Stimulated activated naive CD8-positive, alpha-beta T cell treated with anti-CD3 and anti-CD28 coated beads, Interleukin-15, Interleukin-2, amounts not matched to agents 100 ng/mL and 50 ng/mL, for 24 hours (primary cell): Measurements from ENCODE around the gene CDK17.
A peak's percentile ranks its signal among the peaks of the same experiment; 100 is the strongest.

ENCODE experiments used
- H3K27ac Mint-ChIP-seq: one replicate; pipeline ENCODE4 v1.8.0; 2021; ENCODE audit warnings: mild to moderate bottlenecking, mixed read lengths
- H3K27me3 Mint-ChIP-seq: one replicate; pipeline ENCODE4 v1.8.0; 2021; ENCODE audit warnings: mixed read lengths
- H3K36me3 Mint-ChIP-seq: one replicate; pipeline ENCODE4 v1.8.0; 2021; ENCODE audit warnings: low read depth, mixed read lengths
- H3K4me1 Mint-ChIP-seq: one replicate; pipeline ENCODE4 v1.8.0; 2021; ENCODE audit warnings: low read depth, mixed read lengths
- H3K4me3 Mint-ChIP-seq: one replicate; pipeline ENCODE4 v1.8.0; 2021; ENCODE audit warnings: mild to moderate bottlenecking, mixed read lengths
- H3K9me3 Mint-ChIP-seq: one replicate; pipeline ENCODE4 v1.8.0; 2021; ENCODE audit warnings: mixed read lengths

Gene CDK17

DNA sequence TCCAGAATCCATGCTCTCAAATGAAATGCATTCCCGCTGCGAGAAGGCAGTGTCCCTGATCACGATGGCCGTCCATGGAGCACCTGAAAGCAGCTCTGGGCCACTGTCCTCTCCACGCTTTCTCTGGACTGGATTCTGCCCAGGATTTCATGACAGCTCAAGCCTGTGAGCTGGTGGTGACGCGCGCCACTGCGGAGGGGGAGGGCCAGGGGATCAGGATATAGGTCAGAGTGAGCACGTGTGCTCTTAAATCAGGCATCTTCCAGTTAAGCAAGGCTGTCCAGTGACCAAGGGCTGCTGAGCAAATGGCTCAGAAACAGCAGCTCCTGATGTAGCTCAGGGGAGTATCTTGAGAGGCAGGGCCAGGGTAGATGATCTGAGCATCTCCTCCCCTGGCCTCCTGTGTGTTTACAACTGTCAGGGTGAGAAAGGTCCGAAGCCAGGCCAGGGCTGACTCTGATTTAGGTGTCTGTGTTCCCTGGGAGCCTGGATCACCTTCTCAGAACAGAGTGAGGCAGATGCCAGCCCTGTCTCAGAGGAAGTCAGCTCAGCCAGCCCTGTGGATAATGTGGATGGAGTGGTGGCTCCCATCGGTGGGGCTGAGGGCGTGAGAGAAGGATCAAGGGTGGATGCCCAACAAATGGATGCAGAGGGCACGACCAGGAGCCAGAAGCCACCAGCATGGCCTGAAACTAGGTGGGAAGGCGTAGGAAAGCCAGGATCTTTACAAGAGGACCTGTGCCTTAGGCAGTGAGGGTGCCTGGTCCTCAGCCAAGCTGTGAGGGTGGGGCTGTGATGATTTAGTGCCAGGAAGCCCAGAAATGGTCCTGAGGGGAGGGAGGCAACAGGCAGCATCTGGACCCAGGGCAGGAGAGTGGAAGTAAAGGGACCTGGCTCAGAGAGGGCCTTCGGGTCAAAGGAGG is 150.8 kb downstream of the CDK17 start:
- H3K4me3 Mint-ChIP-seq, result no peak overlapping the region
- H3K4me1 Mint-ChIP-seq, result peaks cover 36% of the 10 kb centered on the region
- peaks cover 57% of the 10 kb centered on the region for H3K36me3 Mint-ChIP-seq
- no peaks in the 10 kb centered on the region for H3K27me3 Mint-ChIP-seq
- peak overlapping the region; percentile 65 for H3K27ac Mint-ChIP-seq
- H3K9me3 Mint-ChIP-seq, result no peaks in the 10 kb centered on the region

DNA sequence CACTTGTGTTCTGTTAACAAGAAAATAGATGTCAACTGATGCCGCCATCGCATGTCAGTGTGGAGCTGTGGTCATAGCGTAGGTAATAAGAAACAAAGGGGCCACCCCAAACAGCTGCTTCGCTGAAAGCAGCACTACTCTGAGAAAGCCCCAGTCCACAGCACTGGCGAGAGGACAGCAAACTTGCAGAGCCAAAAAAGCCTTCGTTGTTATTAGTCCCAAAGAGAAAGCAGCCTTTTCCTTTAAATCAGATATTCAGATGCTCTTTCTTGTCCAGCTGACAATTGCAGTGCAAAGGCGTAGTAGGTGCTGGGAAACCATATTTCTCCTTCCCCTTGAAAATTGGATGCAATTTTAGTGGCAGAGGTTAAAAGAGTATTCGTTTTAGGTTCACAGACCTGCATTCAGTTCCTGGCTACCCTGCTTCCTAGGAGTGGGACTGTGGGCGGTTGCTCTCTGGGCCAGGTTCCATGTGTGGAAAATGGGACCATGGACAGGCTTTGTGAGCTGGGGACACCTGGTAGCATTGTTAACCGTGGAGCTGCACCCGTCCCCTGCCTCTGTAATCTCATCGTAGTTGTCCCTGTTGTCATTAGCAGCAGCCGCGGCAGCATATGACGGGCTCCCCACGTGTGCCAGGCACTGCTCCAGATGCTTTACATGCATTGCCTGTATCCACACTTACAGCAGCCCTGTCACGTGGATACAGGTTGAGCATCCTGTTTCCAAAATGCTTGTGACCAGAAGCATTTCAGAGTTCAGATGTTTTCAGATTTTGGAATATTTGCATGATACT is 151.9 kb downstream of the CDK17 start:
- H3K4me3 Mint-ChIP-seq, result no peak overlapping the region
- H3K4me1 Mint-ChIP-seq, result peaks cover 36% of the 10 kb centered on the region
- no peak overlapping the region for H3K27ac Mint-ChIP-seq
- peaks cover 55% of the 10 kb centered on the region for H3K36me3 Mint-ChIP-seq
- H3K27me3 Mint-ChIP-seq, result no peaks in the 10 kb centered on the region
- H3K9me3 Mint-ChIP-seq, result no peaks in the 10 kb centered on the region

DNA sequence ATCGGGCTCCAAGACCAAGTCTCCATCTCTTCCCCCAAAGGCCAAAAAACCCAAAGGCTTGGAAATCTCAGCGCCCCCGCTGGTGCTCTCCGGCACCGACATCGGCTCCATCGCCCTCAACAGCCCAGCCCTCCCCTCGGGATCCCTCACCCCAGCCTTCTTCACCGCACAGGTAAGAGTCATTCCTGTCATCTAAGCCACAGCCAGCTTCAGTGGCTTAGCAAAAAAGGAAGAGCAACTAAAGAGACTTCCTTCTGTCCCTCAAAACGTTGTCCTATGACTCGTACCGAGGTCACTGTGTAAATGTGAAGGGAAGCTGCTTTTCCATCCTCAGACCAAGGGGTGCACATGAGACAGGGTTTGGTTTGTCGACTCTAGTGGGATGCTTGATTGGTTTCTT is 152.7 kb downstream of the CDK17 start:
- no peak overlapping the region for H3K4me3 Mint-ChIP-seq

DNA sequence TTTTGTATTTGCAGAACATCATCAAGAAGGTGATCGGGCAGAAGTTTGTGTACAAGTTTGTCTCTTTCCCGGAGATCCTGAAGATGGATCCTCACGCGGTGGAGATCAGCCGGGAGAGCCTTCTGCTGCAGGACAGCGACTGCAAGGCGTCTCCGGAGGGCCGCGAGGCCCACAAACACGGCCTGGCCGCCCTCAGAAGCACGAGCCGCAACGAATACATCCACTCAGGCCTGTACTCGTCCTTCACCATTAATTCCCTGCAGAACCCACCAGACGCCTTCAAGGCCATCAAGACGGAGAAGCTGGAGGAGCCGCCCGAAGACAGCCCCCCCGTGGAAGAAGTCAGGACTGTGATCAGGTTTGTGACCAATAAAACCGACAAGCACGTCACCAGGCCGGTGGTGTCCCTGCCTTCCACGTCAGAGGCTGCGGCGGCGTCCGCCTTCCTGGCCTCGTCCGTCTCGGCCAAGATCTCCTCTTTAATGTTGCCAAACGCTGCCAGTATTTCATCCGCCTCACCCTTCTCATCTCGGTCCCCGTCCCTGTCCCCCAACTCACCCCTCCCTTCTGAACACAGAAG is 153.2 kb downstream of the CDK17 start:
- Mint-ChIP-seq H3K9me3 (no peaks in the 10 kb centered on the region), H3K4me3 (no peak overlapping the region), H3K4me1 (peaks cover 49% of the 10 kb centered on the region), H3K27me3 (no peaks in the 10 kb centered on the region), H3K27ac (peak overlapping the region; percentile 63), H3K36me3 (peaks cover 53% of the 10 kb centered on the region)

More for the DNA sequence above, 152.7 kb downstream of the CDK17 start:
- Mint-ChIP-seq H3K4me1 (peaks cover 44% of the 10 kb centered on the region), H3K36me3 (peaks cover 59% of the 10 kb centered on the region), H3K27me3 (no peaks in the 10 kb centered on the region), H3K9me3 (no peaks in the 10 kb centered on the region), H3K27ac (peak overlapping the region; percentile 63)

DNA sequence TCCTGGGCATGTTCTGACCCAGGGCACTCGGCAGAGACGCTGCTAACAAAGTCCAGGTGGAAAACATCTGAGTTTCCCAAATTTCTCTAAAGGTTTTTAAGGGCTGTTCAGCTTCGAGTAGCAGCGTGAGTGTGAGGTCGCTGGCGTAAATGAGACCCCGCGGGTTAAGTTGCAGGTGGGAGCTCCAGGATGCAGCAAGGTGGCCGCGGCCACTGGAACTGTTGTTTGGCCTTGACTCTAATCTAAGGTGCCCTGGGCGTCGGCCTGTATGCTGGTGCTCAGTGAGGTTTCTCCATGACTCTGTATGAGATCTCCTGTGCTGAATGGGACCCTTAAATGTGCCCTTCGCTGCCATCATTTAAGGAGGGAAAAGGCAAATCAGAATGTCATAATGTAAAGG is 155.4 kb downstream of the CDK17 start:
- Mint-ChIP-seq H3K36me3 (peaks cover 49% of the 10 kb centered on the region), H3K4me3 (no peak overlapping the region), H3K27ac (no peak overlapping the region), H3K9me3 (no peaks in the 10 kb centered on the region), H3K27me3 (no peaks in the 10 kb centered on the region), H3K4me1 (peaks cover 49% of the 10 kb centered on the region)

DNA sequence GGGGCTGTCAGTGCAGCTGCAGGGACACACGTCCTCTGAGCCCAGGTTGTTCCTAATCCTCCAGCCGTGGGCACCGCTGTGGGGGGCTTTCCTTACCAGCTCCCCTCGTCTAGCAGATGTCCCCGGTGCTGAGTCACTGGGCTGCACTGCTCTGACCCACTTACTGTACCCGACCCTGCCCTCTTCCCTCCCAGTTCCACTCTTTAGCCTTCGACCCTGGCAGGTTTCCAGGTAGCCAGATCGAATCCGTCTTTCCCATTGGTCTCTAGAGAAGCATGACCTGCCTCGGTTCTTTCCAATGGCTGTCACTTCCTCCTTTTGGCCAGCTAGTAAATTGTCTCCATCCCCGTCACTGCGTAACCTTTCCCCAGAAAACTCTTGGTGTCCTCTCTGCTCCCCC is 157.6 kb downstream of the CDK17 start:
- Mint-ChIP-seq H3K9me3 (no peaks in the 10 kb centered on the region), H3K27me3 (no peaks in the 10 kb centered on the region), H3K4me1 (peaks cover 46% of the 10 kb centered on the region), H3K4me3 (no peak overlapping the region), H3K27ac (peak overlapping the region; percentile 17), H3K36me3 (peaks cover 42% of the 10 kb centered on the region)

DNA sequence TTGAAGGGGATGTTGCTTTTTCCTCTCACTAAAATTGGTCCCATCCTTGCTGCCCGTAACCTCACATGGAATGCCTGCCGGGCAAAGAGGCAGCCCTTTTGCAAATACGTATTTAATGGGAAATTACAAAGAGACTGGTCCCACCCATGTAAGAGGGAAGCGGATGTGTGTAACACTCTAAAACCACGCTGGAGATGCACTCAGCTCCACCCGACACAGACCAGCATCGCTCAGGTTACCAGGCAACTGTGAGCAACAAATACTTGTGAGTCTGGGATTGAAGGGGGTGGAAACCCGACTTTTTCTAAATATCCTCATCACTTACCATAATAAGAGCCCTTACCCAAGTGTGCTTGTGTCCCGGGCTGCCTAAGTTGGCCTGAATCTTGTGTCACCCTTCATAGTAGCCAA is 158.4 kb downstream of the CDK17 start:
- H3K4me1 Mint-ChIP-seq, result peaks cover 46% of the 10 kb centered on the region
- peak overlapping the region; percentile 59 for H3K27ac Mint-ChIP-seq
- peaks cover 36% of the 10 kb centered on the region for H3K36me3 Mint-ChIP-seq
- no peaks in the 10 kb centered on the region for H3K27me3 Mint-ChIP-seq
- no peaks in the 10 kb centered on the region for H3K9me3 Mint-ChIP-seq
- H3K4me3 Mint-ChIP-seq, result peak overlapping the region; percentile 30

DNA sequence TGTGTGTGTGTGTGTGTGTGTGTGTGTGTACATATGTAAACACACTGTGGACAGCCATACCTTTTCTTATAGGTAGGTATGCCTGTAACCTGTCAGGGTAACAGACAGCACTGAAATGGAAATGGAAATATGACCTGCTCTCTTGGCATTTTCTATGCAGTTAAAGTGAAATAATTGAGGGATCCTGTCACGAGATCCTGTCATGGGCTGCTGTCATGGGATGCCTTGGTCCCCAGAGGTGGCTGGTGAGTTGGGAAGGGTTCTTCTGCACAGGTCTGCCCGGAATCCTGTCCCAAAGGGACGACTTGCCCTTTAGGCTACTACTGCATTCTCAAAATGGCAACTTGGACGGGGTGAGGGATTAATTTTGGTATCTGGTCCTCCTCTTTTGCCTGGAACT is 158.8 kb downstream of the CDK17 start:
- H3K36me3 Mint-ChIP-seq, result peaks cover 32% of the 10 kb centered on the region
- H3K4me1 Mint-ChIP-seq, result peaks cover 46% of the 10 kb centered on the region
- peak overlapping the region; percentile 59 for H3K27ac Mint-ChIP-seq
- H3K9me3 Mint-ChIP-seq, result no peaks in the 10 kb centered on the region
- H3K27me3 Mint-ChIP-seq, result no peaks in the 10 kb centered on the region
- peak overlapping the region; percentile 30 for H3K4me3 Mint-ChIP-seq

DNA sequence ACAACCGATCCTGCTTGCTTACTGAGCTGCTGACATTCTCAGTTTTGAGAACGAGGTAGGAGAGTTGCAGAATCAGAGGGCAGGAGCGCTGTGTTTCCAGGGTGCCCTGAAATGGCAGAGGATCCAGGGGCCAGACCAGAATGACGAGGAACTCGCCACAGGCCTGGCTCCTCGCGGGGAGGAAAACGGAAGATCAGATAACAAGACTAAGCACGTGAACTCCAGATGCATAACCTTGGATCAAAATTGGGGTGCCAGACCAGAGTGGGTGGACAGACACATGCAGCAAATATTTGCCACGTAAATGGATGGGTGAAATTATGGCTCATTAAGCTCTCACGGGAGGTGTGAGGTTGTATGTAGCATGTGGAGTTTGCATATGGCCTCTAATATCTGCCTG is 159.6 kb downstream of the CDK17 start:
- Mint-ChIP-seq H3K4me1 (peaks cover 54% of the 10 kb centered on the region), H3K36me3 (peaks cover 36% of the 10 kb centered on the region), H3K27ac (peak overlapping the region; percentile 17), H3K27me3 (no peaks in the 10 kb centered on the region), H3K4me3 (no peak overlapping the region), H3K9me3 (no peaks in the 10 kb centered on the region)

DNA sequence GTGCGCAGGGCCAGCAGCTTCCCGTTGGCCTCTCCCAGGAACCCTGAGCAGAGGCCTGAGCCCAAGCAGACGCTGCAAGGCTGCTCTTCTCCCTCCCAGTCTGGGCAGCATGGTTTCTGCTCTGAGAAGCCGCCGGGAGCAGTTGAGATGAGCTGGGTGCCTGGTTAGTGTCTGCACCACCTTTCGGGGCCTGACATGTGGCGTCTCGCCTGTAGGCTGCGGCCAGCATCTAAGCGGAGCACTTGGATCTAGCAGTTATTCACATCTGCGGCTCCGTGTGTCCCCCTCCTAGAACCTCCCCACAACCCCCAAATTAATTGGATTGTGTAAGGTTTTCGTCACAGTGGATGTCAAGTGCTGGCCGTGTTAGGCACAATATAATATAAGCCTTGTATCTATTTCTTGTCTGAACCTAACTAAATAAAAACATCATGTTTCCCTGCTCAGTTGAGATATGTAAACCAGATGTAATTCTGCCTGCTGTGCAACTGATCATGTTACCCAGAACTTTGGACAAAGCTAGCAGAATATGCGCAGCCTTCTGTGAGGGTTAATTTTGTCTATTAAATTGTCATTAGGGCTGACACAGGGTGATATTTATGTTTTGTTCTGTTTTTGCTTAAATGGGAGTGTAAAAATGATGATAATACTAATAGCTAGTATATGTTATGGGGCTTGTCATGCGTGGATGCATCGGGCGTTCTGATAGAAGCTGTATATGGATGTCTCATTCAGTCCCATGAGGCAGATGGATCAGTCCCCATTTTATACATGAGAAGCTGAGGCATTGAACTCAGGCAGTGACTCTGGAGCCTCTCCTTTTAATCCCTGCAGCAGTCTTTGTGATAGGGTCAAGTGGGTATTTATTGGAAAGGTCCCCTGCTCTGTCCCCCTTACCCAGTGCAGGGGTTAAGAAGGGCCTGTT is 160.3 kb downstream of the CDK17 start:
- Mint-ChIP-seq H3K27me3 (no peaks in the 10 kb centered on the region), H3K36me3 (peaks cover 43% of the 10 kb centered on the region), H3K9me3 (no peaks in the 10 kb centered on the region), H3K4me1 (peaks cover 61% of the 10 kb centered on the region), H3K27ac (peak overlapping the region; percentile 17), H3K4me3 (no peak overlapping the region)

DNA sequence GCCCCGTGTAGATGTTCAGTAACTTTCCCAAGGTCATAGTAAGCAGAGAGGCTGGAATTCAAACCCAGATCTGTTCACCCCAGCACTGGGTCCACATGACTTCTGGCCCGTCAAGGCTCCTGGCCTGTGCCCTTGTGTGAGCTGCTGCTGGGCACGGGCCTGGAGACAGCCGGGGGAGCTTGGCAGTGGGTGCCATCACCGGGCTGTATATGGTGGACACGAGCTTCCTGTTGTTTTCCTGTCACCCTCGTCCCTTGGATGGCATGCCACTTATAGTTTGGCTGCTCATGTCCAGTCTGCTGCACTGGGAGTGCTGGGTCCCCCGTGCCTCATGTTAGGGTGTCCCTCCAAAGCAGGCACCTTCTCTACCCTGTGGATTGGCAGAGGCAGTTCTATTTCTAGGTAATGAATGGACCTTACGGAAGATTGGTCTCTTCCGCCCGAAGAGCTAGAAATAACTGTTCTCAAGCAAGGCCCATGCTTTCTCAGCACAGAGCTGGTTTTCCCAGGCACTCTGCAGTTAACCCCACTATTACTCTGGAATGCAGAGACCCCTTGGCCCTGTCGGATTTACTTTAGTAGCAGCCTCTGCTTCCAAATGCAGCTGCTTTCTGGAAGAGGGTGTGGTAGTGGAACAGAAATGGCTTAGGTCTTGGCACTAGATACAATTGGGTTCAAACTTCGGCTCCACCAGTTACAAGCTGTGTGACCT is 161.7 kb downstream of the CDK17 start:
- Mint-ChIP-seq H3K4me1 (peaks cover 66% of the 10 kb centered on the region), H3K9me3 (no peaks in the 10 kb centered on the region), H3K27ac (peak overlapping the region; percentile 70), H3K4me3 (peak overlapping the region; percentile 50), H3K36me3 (peaks cover 48% of the 10 kb centered on the region), H3K27me3 (no peaks in the 10 kb centered on the region)

DNA sequence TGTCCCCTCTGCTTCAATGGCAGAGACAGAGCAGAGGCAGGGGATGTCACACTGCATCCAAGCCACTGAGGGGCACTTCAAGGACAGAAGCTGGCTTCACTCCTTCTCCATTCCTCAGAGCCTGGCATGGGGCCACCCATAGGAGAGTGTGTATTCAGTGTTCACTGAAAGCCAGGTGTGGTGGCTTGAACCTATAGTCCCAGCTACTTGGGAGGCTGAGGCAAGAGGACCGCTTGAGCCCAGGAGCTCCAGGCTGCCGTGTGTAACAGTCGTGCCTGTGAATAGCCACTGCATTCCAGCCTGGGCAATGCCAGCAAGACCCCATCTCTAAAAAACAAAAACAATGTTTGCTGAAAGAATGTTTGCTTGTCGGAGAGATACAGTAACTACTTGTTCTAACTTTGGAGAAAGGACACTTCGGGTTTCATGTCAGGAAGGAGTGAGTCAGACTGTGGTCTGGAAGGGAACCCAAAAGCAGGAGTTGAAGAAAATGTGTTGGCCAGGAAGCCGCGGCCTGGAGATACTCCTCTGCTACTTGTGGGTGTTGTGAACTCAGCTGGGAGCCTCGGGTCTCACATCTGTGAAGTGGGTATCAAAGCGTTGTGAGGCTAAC is 162.7 kb downstream of the CDK17 start:
- H3K36me3 Mint-ChIP-seq, result peaks cover 44% of the 10 kb centered on the region
- peak overlapping the region; percentile 50 for H3K4me3 Mint-ChIP-seq
- H3K4me1 Mint-ChIP-seq, result peaks cover 58% of the 10 kb centered on the region
- no peaks in the 10 kb centered on the region for H3K9me3 Mint-ChIP-seq
- peak overlapping the region; percentile 70 for H3K27ac Mint-ChIP-seq
- H3K27me3 Mint-ChIP-seq, result no peaks in the 10 kb centered on the region

DNA sequence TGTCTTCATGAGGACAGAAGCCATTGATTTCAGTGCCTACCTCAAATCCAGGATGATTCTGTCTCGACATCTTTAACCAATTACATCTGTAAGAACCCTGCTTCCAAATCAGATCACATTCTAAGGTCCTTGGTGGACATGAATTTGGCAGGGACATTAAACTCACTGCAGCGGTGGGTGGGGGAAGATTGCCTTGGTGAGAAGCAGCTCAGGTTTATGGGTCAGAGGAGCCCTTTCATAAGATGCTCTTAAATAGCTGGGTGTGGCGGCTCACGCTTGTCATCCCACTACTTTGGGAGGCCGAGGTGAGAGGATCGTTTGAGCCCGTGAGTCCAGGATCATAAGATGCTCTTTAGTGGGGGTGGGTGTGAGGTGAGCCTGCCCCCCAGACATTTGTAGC is 163.2 kb downstream of the CDK17 start:
- Mint-ChIP-seq H3K36me3 (peaks cover 45% of the 10 kb centered on the region), H3K27me3 (no peaks in the 10 kb centered on the region), H3K27ac (peak overlapping the region; percentile 10), H3K4me1 (peaks cover 54% of the 10 kb centered on the region), H3K4me3 (peak overlapping the region; percentile 50), H3K9me3 (no peaks in the 10 kb centered on the region)
